ENCODE measurements around the gene ARGFX.

ARGFX gene

GRCh38 chr3:121594850-121595249, 27.1 kb downstream of the ARGFX start:
- TF ChIP-seq TAF1 (IDR thresholded peaks at IDR 0.05; ENCODE audit: borderline replicate concordance, insufficient read depth, low read length) = no peak
- TF ChIP-seq POLR2AphosphoS5 (IDR thresholded peaks at IDR 0.05; ENCODE audit: low read depth, low read length) = no peak
- no peak for TF ChIP-seq SIN3A (IDR thresholded peaks at IDR 0.05; ENCODE audit: borderline replicate concordance, insufficient read depth, low read length)
- no peak for TF ChIP-seq FOXP2 (optimal IDR thresholded peaks at IDR 0.05; ENCODE audit: borderline replicate concordance, extremely low read depth, extremely low read length, insufficient read depth)
- no peak for TF ChIP-seq REST (IDR thresholded peaks at IDR 0.05; ENCODE audit: insufficient read depth in 1 of 2, low read depth in 2 of 2, low read length in 2 of 2)

- no peak for TF ChIP-seq REST (IDR thresholded peaks at IDR 0.05; ENCODE audit: insufficient read depth in 1 of 2, low read depth in 2 of 2, low read length in 2 of 2)
- no peak for TF ChIP-seq TAF1 (IDR thresholded peaks at IDR 0.05; ENCODE audit: borderline replicate concordance, insufficient read depth, low read length)
- TF ChIP-seq POLR2AphosphoS5 (IDR thresholded peaks at IDR 0.05; ENCODE audit: low read depth, low read length) = no peak
- no peak for TF ChIP-seq FOXP2 (optimal IDR thresholded peaks at IDR 0.05; ENCODE audit: borderline replicate concordance, extremely low read depth, extremely low read length, insufficient read depth)
- TF ChIP-seq SIN3A (IDR thresholded peaks at IDR 0.05; ENCODE audit: borderline replicate concordance, insufficient read depth, low read length) = no peak
Observed at GRCh38 chr3:121595765-121596406, 28.1 kb downstream of the ARGFX start.

GRCh38 chr3:121598564-121598963, 30.8 kb downstream of the ARGFX start:
- TF ChIP-seq POLR2AphosphoS5 (IDR thresholded peaks at IDR 0.05; ENCODE audit: low read depth, low read length) = no peak
- TF ChIP-seq REST (IDR thresholded peaks at IDR 0.05; ENCODE audit: insufficient read depth in 1 of 2, low read depth in 2 of 2, low read length in 2 of 2) = no peak

GRCh38 chr3:121601212-121601812, 33.6 kb downstream of the ARGFX start:
- no peak for TF ChIP-seq REST (IDR thresholded peaks at IDR 0.05; ENCODE audit: insufficient read depth in 1 of 2, low read depth in 2 of 2, low read length in 2 of 2)
- TF ChIP-seq SIN3A (IDR thresholded peaks at IDR 0.05; ENCODE audit: borderline replicate concordance, insufficient read depth, low read length) = no peak
- TF ChIP-seq POLR2AphosphoS5 (IDR thresholded peaks at IDR 0.05; ENCODE audit: low read depth, low read length) = no peak
- TF ChIP-seq FOXP2 (optimal IDR thresholded peaks at IDR 0.05; ENCODE audit: borderline replicate concordance, extremely low read depth, extremely low read length, insufficient read depth) = no peak
- TF ChIP-seq TAF1 (IDR thresholded peaks at IDR 0.05; ENCODE audit: borderline replicate concordance, insufficient read depth, low read length) = no peak

Data from PFSK-1 (cell line).